Activated effector memory CD4-positive, alpha-beta T cell treated with anti-CD3 and anti-CD28 coated beads, Interleukin-2, amount 50 U/mL, for 16 hours (primary cell): ENCODE results near the gene C1orf167.

Experiments
- DNase-seq: peaks from one replicate; pipeline ENCODE4 v3.0.0-alpha.2; 2020

The C1orf167 gene

DNA sequence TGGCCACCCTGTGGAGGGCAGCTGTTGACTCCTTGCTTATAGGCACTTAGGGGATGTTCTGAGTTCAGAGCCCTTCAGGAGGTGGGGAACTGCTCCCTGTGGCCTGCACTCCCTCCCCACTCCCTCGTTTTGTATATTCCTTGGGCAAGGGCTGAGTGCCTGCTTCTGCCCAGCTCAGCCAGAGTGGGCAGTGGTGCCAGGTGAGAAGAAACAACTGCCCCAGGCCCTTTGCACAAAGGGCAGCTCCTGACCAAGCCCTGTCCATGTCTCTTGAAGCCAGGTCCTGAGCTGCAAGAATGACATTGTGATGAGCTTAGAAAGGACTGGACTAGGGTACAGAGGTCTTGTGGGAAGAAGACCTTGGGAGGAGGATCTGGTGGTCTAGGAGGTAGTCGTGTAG, 23.9 kb upstream of the C1orf167 start:
- DNase-seq: no peak

DNA sequence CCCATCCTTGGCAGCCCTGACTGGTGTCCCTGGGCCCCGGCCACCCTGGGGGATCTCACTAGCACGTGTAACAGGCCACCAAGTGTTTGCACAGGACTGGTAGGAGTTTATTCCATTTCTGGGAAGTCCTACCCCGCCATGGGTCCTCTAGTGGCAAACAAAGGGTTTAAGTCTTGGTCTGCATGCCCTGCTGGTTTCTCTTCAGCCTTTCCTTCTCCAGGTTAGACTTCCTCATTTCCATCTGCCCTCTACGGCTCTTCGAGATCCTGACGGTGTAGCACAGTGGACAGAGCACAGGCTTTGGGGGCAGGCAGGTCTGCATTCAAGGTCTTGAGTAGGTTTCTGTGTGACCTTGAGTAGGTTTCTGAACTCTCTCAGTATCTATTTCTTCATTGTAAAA, 23.2 kb upstream of the C1orf167 start:
- DNase-seq: no peak

GRCh38 chr1:11740258-11741192, 21.5 kb upstream of the C1orf167 start:
- peak; percentile 70 for DNase-seq

DNA sequence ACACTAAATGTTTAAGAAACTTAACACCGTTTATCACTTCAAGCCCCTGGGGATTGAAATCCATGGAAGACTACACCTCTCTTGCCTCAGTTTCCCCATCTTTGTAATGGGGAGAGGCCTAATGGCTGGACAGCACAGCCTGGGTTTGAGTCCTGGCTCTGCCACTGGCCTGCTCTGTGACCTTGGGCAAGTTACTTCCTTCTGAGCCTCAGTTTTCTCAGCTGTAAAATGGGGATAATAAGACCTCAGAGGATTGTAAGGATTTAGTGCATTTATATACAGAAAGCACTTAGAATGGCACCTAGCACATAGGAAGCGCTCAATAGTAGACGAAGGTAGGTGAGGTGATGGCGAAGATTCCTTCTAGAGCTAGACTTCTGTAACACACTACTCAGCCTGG, 20.5 kb upstream of the C1orf167 start:
- no peak for DNase-seq

- no peak for DNase-seq
Measured at GRCh38 chr1:11741919-11742558, 20.0 kb upstream of the C1orf167 start.

GRCh38 chr1:11744287-11744686, 17.7 kb upstream of the C1orf167 start:
- DNase-seq: no peak

GRCh38 chr1:11746092-11746491, 15.9 kb upstream of the C1orf167 start:
- DNase-seq: no peak

GRCh38 chr1:11746795-11747487, 15.1 kb upstream of the C1orf167 start:
- DNase-seq: peak; percentile 48

DNA sequence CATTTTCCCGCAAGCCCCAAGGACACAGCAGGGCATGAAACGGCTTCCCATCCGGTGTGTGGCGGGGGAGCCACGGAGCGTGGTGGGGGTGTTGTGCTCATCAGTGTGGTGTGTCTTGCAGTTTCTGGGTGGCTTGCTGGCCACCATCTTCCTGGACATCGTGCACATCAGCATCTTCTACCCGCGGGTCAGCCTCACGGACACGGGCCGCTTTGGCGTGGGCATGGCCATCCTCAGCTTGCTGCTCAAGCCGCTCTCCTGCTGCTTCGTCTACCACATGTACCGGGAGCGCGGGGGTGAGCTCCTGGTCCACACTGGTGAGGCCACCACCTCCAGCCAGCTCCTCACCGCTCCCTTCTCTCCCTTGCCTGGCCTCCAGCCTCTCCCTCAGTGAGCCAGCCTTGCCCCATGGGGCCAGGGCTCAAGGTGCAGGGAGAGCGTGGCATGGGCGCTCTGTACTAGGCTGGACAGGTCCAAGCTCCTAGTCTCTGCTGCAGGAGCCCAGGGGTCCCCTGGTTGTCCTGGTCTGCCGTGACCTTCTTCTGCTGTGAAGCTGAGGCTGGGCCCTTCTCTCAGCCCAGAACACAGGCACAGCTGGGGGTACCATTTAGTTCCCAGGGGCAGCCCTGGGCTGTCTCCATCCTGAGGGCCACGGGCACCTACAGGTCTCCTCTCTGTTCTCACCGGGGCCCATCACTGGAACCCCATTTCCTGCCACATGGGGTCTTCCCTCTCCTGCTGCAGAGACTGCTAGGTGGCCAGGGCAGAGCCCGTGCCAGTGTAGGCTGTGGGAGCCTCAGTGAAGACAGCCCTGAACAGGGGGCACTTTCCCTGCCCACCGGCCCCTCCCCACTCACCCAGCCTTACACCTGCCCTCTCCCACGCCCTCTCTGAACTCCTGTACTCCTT, 13.4 kb upstream of the C1orf167 start:
- DNase-seq: peak; percentile 59

DNA sequence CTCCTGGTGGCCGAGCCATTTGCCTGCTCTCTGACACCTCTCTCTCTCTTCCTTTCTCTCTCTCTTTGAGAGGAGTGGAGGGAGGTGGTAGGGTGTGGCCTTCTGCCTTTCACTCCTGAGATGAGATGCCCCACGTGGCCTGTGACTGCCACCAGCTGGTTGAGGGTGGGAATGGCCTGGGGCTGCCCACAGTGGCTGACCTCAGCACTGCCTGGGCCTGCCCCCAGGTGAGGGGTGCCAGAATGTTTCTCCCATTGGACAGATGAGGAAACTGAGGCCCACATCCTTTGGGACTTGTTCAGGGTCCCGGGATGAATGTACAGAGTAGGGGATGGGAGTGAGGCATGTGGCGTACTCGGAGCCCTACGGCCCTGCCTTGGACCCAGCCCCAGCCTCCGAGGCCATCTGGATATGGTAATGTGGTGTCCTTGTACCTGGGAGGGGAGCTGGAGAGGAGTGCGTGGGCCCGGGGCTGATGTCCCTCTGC, 12.7 kb upstream of the C1orf167 start:
- peak; percentile 79 for DNase-seq

- no peak for DNase-seq
Measured at GRCh38 chr1:11749996-11750395, 12.0 kb upstream of the C1orf167 start.

DNA sequence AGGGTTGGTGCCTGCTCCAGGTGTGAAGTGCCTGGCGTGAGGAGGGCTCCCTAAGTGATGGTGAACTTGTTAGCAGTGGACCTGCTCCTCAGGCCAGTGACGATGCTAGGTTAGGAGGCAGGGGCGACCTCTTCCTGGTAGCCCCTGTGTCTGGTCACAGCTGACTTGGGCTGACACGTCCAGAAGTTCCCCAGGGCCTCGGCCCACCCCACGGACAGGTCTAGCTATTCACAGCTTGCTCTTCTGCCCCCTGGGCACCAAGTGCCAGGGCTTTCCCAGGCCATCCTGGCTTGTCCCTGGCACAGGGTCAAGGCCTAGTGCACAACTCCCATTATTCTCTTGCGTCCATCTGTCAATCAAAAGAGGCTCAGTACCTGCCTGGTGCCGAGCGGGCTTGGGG, 10.9 kb upstream of the C1orf167 start:
- no peak for DNase-seq

DNA sequence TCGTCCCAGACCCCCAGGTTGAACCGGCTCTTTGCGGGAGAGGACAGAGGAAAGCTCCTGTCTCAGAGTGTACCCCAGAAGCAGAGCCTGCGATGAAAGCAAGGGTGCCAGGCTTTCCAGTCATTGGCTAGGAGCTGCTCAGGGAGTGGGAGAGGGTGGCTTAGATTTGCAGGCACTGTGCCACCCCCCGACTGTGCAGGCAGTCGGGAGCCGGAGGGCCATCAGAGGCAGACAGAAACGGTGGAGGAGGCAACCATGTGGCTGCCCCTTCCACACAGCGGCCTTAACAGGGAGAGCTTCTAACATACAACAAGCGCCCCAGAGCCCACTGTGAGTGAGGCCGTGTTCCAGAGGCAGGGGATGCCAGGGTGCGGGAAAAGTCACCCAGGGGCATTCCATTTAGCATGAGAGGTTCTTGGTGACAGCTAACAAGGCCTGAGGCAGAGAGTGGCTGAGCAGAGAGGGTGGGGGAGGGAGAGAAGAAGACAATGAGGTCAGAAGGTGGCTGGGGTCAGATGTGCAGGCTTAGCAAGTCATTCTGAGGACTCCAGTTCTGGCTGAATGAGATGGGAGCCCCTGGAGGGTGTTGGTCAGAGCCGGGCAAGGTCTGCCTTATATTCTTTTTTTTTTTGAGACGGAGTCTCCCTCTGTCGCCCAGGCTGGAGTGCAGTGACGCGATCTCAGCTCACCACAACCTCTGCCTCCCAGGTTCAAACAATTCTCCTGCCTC, 9.5 kb upstream of the C1orf167 start:
- no peak for DNase-seq

DNA sequence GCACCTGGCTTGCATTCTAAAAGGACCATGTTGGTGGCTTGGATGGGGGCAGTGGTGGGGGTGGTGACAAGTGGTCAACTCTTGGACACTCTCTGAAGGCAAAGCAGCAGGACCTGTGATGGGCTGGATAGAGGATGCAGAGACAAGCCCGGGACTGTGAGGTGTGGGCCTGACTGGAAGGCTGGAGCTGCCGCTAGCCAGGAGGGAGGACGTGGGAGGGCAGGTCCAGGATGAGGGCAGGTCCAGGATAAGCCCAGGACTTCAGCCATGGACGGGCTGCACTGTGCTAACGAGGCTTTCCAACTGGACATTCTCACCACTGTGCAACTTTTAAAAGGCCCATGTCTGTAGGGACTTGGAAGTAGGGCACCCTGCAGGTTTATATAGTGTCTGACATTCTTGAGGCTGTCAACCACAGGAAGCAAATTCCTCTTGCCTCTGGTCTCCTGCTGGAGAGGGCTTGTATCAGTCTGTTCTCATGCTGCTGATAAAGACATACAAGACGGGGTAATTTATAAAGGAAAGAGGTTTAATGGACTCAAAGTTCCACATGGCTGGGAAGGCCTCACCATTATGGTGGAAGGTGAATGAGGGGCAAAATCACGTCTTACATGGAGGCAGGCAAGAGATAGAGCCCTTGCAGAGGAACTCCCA, 8.3 kb upstream of the C1orf167 start:
- DNase-seq: no peak

GRCh38 chr1:11757047-11757446, 4.9 kb upstream of the C1orf167 start:
- no peak for DNase-seq

GRCh38 chr1:11759791-11760190, 2.2 kb upstream of the C1orf167 start:
- no peak for DNase-seq

DNA sequence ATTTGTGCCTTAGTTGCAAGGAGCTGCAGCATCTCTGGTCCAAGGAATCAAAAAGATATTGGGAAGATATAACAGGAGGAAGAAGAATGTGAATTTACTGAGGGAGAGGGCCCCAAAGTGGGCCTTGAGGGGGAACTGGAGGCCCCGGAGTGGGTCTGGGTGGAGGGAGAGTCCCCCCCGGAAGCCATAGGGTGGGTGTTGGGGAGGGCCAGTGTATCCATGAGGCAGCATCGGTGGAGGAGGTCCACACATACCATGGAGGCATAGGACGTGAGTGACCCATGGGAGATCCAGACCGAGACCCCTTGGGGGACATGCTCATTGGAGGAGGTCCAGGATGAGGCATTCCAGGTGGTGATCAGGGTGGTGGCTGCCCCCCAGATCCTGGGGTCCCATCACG, 708 bp upstream of the C1orf167 start:
- no peak for DNase-seq

- no peak for DNase-seq
Measured at GRCh38 chr1:11764115-11764514, 2.1 kb downstream of the C1orf167 start.

DNA sequence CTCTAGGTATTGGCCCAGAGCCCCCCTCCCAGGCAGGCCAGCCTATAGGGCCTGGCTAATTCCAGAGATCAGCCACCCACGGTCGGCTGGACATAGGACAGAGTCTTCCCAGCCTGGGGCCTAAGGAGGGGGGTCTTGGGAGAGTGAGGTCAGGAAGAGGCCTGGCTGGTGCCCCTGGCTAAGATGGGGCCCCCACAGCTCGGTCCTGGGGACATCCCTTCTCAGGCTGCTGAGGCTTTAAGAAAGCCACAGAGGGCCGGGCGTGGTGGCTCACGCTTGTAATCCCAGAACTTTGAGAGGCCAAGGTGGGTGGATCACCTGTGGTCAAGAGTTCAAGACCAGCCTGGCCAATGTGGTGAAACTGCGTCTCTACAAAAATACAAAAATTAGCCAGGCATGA, 2.5 kb downstream of the C1orf167 start:
- DNase-seq: no peak

DNA sequence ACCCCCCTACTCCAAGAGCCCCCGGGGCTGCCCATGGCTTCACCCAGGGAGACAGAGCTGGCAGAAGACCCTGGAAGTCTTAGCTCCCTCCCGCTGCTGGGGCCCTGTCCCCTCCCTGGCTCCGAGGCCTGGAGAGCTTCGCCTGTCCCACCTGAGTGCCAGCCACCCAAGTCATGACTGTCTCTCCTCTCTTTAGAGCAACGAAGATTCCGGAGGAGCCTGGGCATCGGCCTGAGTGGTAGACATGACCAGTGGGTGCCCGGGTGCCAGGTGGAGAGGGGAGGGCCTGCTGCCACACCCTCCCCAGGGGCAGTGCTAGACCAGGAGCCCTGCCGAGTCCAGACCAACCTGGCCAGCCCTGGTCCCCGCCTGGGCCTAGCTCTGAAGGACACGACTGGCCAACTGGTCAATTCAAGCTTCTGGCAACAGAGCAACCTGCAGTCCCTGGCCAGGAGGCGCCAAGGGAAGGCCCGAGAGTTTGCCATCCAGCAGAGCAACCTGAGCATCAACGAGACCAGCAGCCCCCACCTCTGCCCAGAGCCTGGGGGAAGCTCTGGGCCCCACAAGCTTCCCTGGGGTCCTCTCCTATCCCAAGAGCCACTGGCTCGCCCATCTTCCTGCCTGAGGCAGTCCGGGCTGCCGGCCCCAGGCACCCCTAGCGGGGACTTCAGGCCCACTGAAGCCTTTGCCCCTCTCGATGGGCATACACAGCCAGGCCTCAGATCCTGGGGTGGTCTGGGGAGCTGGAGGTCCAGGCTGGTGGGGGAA, 3.9 kb downstream of the C1orf167 start:
- DNase-seq: no peak

GRCh38 chr1:11766429-11766776, 4.4 kb downstream of the C1orf167 start:
- no peak for DNase-seq
